ENCODE measurements around the gene HDAC5.

HDAC5 gene

GRCh38 chr17:44113868-44114840, 9.3 kb downstream of the HDAC5 start:
- H3K4me1 ChIP-seq (ENCODE audit: control insufficient read depth in 1 of 2, insufficient read depth in 1 of 2, low read depth in 1 of 2, low read length in 1 of 2), result peaks cover 26 to 28% of the 10 kb centered on the region in 2 experiments

GRCh38 chr17:44113382-44113781, 10.1 kb downstream of the HDAC5 start:
- Histone ChIP-seq H3K27me3 (no peaks in the 10 kb centered on the region), H3K36me3 (peaks cover 64% of the 10 kb centered on the region), H3K4me1 (ENCODE audit: control insufficient read depth in 1 of 2, insufficient read depth in 1 of 2, low read depth in 1 of 2, low read length in 1 of 2) (peaks cover 26 to 28% of the 10 kb centered on the region in 2 experiments), H3K27ac (no peak overlapping the region), H3K9me3 (no peaks in the 10 kb centered on the region), H3K4me3 (ENCODE audit: low read depth in 1 of 2, low read length in 1 of 2) (no peak overlapping the region)
- TF ChIP-seq CTCF (IDR thresholded peaks at IDR 0.05), result no peak

More at GRCh38 chr17:44113868-44114840, 9.3 kb downstream of the HDAC5 start:
- Histone ChIP-seq H3K9me3 (no peaks in the 10 kb centered on the region), H3K27ac (no peak overlapping the region), H3K4me3 (ENCODE audit: low read depth in 1 of 2, low read length in 1 of 2) (no peak overlapping the region), H3K36me3 (peaks cover 61% of the 10 kb centered on the region), H3K27me3 (no peaks in the 10 kb centered on the region)
- no peak for TF ChIP-seq CTCF (IDR thresholded peaks at IDR 0.05)

- TF ChIP-seq CTCF (IDR thresholded peaks at IDR 0.05), result no peak
- peak overlapping the region; percentile 73 for H3K27ac ChIP-seq
- H3K27me3 ChIP-seq, result no peaks in the 10 kb centered on the region
- peaks cover 72% of the 10 kb centered on the region for H3K36me3 ChIP-seq
- peaks cover 26 to 28% of the 10 kb centered on the region in 2 experiments for H3K4me1 ChIP-seq (ENCODE audit: control insufficient read depth in 1 of 2, insufficient read depth in 1 of 2, low read depth in 1 of 2, low read length in 1 of 2)
- no peaks in the 10 kb centered on the region for H3K9me3 ChIP-seq
- H3K4me3 ChIP-seq (ENCODE audit: low read depth in 1 of 2, low read length in 1 of 2), result no peak overlapping the region
These were observed 10.9 kb downstream of the HDAC5 start for GRCh38 chr17:44112284-44113280.

- H3K36me3 ChIP-seq, result peaks cover 67% of the 10 kb centered on the region
- peak overlapping the region; percentile 73 for H3K27ac ChIP-seq
- no peaks in the 10 kb centered on the region for H3K27me3 ChIP-seq
- H3K4me1 ChIP-seq (ENCODE audit: control insufficient read depth in 1 of 2, insufficient read depth in 1 of 2, low read depth in 1 of 2, low read length in 1 of 2), result peaks cover 26 to 28% of the 10 kb centered on the region in 2 experiments
- no peak for TF ChIP-seq CTCF (IDR thresholded peaks at IDR 0.05)
- no peak overlapping the region for H3K4me3 ChIP-seq (ENCODE audit: low read depth in 1 of 2, low read length in 1 of 2)
- H3K9me3 ChIP-seq, result no peaks in the 10 kb centered on the region
These were observed 11.7 kb downstream of the HDAC5 start for GRCh38 chr17:44111777-44112176.
